VCaP (cell line): ENCODE data around the gene ADAMTS18.

Source experiments
- H3K27ac ChIP-seq: fragments of 450-650 bp; 2 replicates; pipeline ENCODE4 v1.5.1; 2017
- CTCF ChIP-seq: fragments of 450-650 bp; conservative IDR thresholded peaks from 2 replicates; pipeline ENCODE4 v1.5.1; 2017; ENCODE audit warnings: mild to moderate bottlenecking, moderate library complexity

Gene ADAMTS18

GRCh38 chr16:77331802-77332586 is 102.8 kb downstream of the ADAMTS18 start:
- no peak for TF ChIP-seq CTCF
- no peak overlapping the region for H3K27ac ChIP-seq

GRCh38 chr16:77331043-77331442 is 103.8 kb downstream of the ADAMTS18 start:
- no peak overlapping the region for H3K27ac ChIP-seq
- no peak for TF ChIP-seq CTCF

- no peak for TF ChIP-seq CTCF
- no peak overlapping the region for H3K27ac ChIP-seq
Measured at GRCh38 chr16:77330332-77331042, 104.3 kb downstream of the ADAMTS18 start.

GRCh38 chr16:77328768-77329167 is 106.1 kb downstream of the ADAMTS18 start:
- H3K27ac ChIP-seq = no peak overlapping the region
- no peak for TF ChIP-seq CTCF

GRCh38 chr16:77328274-77328673 is 106.6 kb downstream of the ADAMTS18 start:
- TF ChIP-seq CTCF = no peak
- H3K27ac ChIP-seq = no peak overlapping the region

- no peak for TF ChIP-seq CTCF
- no peak overlapping the region for H3K27ac ChIP-seq
Measured at GRCh38 chr16:77327717-77328116, 107.1 kb downstream of the ADAMTS18 start.

GRCh38 chr16:77324729-77325128 is 110.1 kb downstream of the ADAMTS18 start:
- no peak for TF ChIP-seq CTCF
- no peak overlapping the region for H3K27ac ChIP-seq
